KMS-11 (cell line): Measurements from ENCODE around the gene ABCA9.

Source experiments
- H2AFZ ChIP-seq: fragments of 200-600 bp; sonication (generic); 2 replicates; pipeline ENCODE4 v1.6.1; 2016; ENCODE audit warnings: antibody characterized with exemption, mixed run types, low read depth
- H3K27ac ChIP-seq: fragments of 200-600 bp; sonication (generic); 2 replicates; pipeline ENCODE4 v1.6.1; 2016; ENCODE audit warnings: mild to moderate bottlenecking, mixed run types
- H3K27me3 ChIP-seq: fragments of 200-600 bp; sonication (generic); 2 replicates; pipeline ENCODE4 v1.6.1; 2017; ENCODE audit warnings: mild to moderate bottlenecking, low read depth, mixed run types, moderate library complexity; ENCODE audit not compliant: insufficient read depth
- H3K36me3 ChIP-seq: fragments of 200-600 bp; sonication (generic); 2 replicates; pipeline ENCODE4 v1.6.1; 2017; ENCODE audit warnings: mild to moderate bottlenecking, mixed run types; ENCODE audit not compliant: insufficient read depth
- H3K4me1 ChIP-seq: fragments of 200-600 bp; sonication (generic); 2 replicates; pipeline ENCODE4 v1.6.1; 2016; ENCODE audit warnings: mild to moderate bottlenecking, low read depth, mixed run types; ENCODE audit not compliant: poor library complexity, severe bottlenecking
- H3K4me2 ChIP-seq: fragments of 200-600 bp; sonication (generic); 2 replicates; pipeline ENCODE4 v1.7.0; 2016; ENCODE audit warnings: mild to moderate bottlenecking, mixed run types
- H3K4me3 ChIP-seq: fragments of 200-600 bp; sonication (generic); IDR thresholded peaks from 2 replicates; pipeline ENCODE4 v1.6.1; 2017; ENCODE audit warnings: low read depth, low read length, mixed read lengths; ENCODE audit not compliant: insufficient read depth
- H3K79me2 ChIP-seq: fragments of 200-600 bp; sonication (generic); 2 replicates; pipeline ENCODE4 v1.6.1; 2016; ENCODE audit warnings: low read depth, mixed run types; ENCODE audit not compliant: insufficient read depth
- H3K9ac ChIP-seq: fragments of 200-600 bp; sonication (generic); 2 replicates; pipeline ENCODE4 v1.6.1; 2016; ENCODE audit warnings: mild to moderate bottlenecking, mixed run types
- H4K20me1 ChIP-seq: fragments of 200-600 bp; sonication (generic); 2 replicates; pipeline ENCODE4 v1.6.1; 2016; ENCODE audit warnings: mild to moderate bottlenecking, mixed run types; ENCODE audit not compliant: insufficient read depth
- TF ChIP-seq, protein P1 (sequence below): fragments of 200-600 bp; sonication (generic); conservative IDR thresholded peaks from 2 replicates; pipeline ENCODE4 v1.6.1; 2017; ENCODE audit warnings: low read depth, mild to moderate bottlenecking, antibody characterized with exemption, low read length, moderate library complexity, mixed read lengths

Gene ABCA9

DNA sequence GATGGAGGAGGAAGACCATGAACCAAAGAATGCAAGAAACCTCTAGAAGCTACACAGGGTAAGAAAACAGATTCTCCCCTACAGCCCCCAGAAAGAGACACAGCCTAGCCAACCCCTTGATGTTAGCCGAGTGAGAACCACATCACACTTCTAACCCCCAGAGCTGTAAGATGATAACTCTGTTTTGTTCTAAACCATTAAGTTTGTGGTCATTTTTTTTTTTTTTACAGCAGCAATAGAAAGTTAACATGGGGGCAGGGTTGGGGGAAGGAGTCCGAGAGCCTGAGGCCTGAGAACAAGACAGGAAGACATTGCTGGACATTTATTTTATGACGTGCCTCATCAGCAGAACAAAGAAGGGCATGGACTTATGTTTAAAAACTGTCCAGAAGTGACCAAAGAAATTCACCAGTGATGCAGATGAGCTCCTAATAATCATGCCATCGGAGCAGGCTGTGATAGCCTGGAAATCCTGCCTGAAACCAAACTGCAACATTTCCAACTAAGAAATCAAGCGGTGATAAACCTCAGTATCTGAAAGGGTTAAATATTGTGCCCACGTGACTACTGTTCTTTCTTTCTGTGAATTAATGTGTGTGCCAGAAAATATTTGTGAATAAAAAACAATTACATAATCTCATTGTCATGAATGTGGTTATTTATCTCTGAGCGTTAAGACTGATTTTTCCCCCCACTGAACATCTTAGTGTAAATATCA, 1.1 kb downstream of the ABCA9 start:
- Histone ChIP-seq H3K36me3 (no peaks in the 10 kb centered on the region), H3K9ac (no peak overlapping the region), H3K27me3 (no peaks in the 10 kb centered on the region), H3K4me2 (no peak overlapping the region), H4K20me1 (no peaks in the 10 kb centered on the region), H3K79me2 (no peaks in the 10 kb centered on the region), H2AFZ (no peak overlapping the region), H3K4me1 (peaks cover 5% of the 10 kb centered on the region), H3K4me3 (no peak overlapping the region), H3K27ac (no peak overlapping the region)
- TF ChIP-seq, protein P1, sequence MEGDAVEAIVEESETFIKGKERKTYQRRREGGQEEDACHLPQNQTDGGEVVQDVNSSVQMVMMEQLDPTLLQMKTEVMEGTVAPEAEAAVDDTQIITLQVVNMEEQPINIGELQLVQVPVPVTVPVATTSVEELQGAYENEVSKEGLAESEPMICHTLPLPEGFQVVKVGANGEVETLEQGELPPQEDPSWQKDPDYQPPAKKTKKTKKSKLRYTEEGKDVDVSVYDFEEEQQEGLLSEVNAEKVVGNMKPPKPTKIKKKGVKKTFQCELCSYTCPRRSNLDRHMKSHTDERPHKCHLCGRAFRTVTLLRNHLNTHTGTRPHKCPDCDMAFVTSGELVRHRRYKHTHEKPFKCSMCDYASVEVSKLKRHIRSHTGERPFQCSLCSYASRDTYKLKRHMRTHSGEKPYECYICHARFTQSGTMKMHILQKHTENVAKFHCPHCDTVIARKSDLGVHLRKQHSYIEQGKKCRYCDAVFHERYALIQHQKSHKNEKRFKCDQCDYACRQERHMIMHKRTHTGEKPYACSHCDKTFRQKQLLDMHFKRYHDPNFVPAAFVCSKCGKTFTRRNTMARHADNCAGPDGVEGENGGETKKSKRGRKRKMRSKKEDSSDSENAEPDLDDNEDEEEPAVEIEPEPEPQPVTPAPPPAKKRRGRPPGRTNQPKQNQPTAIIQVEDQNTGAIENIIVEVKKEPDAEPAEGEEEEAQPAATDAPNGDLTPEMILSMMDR, result no peak

DNA sequence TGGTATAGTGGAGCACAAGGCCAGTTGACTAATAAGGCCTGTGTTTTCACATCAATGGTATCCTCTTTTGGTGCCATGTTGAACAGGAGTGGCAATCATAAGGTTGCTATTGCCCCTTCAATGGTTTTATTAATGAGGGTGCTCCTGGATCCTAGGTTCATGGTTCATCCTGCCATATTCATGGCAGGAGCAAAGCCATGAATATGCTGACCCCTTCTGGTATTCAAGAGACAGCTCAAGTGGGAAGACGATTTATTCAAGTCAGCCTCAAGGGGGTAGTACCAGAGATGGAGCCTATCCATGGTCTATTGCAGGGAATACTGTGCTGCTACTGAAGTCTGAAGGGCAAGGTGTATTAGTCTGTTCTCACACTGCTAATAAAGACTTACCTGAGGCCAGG, 2.6 kb downstream of the ABCA9 start:
- Histone ChIP-seq H3K9ac (no peak overlapping the region), H3K4me2 (no peak overlapping the region), H3K36me3 (no peaks in the 10 kb centered on the region), H3K4me1 (no peaks in the 10 kb centered on the region), H4K20me1 (no peaks in the 10 kb centered on the region), H2AFZ (no peak overlapping the region), H3K79me2 (no peaks in the 10 kb centered on the region), H3K27ac (no peak overlapping the region), H3K4me3 (no peak overlapping the region), H3K27me3 (no peaks in the 10 kb centered on the region)
- TF ChIP-seq, protein P1, result no peak

DNA sequence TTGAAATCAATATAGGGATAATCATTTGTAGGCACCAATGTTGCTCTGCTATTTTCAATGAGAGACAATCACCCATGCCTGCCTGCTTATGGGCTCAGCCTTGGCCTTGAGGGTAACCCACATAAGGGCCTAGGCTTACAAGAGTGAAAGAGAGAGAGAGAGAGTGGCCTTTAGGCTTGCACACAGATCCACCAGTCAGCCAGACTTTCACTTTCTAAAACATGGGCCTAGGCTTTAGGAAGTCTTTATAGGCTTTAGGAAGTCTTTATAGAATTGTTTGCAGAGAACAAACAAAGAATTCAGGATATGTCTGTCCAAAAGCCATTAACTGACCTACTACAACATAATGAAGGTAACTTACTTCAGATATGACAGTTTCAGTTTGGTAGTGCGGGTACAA, 3.4 kb downstream of the ABCA9 start:
- Histone ChIP-seq H2AFZ (no peak overlapping the region), H3K4me2 (no peak overlapping the region), H3K79me2 (no peaks in the 10 kb centered on the region), H3K27me3 (no peaks in the 10 kb centered on the region), H3K27ac (no peak overlapping the region), H3K36me3 (no peaks in the 10 kb centered on the region), H3K4me3 (no peak overlapping the region), H4K20me1 (no peaks in the 10 kb centered on the region), H3K9ac (no peak overlapping the region), H3K4me1 (no peaks in the 10 kb centered on the region)
- TF ChIP-seq, protein P1, result no peak

DNA sequence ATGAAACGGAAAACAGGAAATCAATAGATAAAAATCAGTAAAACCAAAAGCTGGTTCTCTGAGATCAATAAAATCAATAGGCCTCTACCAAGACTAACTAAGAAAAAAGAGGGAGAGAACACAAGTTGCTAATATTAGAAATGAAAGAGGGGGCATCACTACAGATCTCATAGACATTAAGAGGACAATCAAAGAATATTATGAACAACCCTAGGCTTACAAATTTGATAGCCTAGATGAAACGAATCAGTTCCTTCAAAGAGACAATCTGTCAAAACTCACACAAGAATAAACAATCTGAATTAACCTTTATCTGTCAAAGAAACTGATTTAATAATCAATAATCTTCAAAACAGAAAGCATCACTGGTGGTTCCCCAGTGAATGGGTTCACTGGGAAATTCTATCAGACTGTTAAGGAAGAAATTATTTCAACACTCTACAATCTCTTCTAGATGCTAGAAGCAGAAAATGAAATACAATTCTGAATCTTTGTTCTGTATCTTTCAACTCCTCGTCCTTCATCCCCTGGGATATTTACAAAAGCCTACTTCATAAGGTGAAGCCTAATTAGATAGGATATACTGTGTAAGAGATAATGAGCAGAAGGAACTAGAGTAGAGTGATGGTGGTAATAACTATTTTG, 4.4 kb downstream of the ABCA9 start:
- no peaks in the 10 kb centered on the region for H4K20me1 ChIP-seq
- TF ChIP-seq, protein P1, result no peak
- H3K4me2 ChIP-seq, result no peak overlapping the region
- no peaks in the 10 kb centered on the region for H3K79me2 ChIP-seq
- H3K9ac ChIP-seq, result no peak overlapping the region
- no peak overlapping the region for H3K4me3 ChIP-seq
- H2AFZ ChIP-seq, result no peak overlapping the region
- H3K36me3 ChIP-seq, result no peaks in the 10 kb centered on the region
- H3K27ac ChIP-seq, result no peak overlapping the region
- H3K27me3 ChIP-seq, result no peaks in the 10 kb centered on the region
- H3K4me1 ChIP-seq, result no peaks in the 10 kb centered on the region
